ENCODE measurements around the gene GALNT2.
A peak's percentile ranks its signal among the peaks of the same experiment; 100 is the strongest.

The GALNT2 gene

DNA sequence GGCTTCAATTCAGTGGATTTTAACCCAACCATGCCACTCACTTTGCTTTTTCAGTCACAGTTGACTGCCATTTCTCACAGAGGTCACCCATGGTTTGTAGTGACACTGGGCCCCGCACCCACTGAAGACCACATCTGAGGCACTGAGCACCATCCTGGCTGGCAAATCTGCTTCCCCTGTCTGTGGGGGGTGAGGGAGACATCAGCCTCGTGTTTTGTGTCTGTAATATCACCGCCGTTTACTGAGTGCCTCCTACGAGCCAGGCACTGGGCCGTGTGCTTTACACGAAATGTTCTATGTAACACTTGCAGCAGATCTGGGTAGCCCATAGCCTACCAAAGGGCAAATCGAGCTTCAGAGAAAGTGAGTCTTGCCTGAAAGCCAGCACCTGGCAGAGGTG lies 197.3 kb downstream of the GALNT2 start:
- peaks cover 24% of the 10 kb centered on the region for H3K36me3 ChIP-seq (replicated peaks)
- in situ Hi-C loops (cut with HindIII; ENCODE audit: low pct_ligation_motif_present, low sequenced_read_pairs), result no loop called here
- H3K27ac ChIP-seq, result no peak overlapping the region
- H3K4me3 ChIP-seq (ENCODE audit: low read depth, low read length), result no peak overlapping the region
- TF ChIP-seq, protein P1, sequence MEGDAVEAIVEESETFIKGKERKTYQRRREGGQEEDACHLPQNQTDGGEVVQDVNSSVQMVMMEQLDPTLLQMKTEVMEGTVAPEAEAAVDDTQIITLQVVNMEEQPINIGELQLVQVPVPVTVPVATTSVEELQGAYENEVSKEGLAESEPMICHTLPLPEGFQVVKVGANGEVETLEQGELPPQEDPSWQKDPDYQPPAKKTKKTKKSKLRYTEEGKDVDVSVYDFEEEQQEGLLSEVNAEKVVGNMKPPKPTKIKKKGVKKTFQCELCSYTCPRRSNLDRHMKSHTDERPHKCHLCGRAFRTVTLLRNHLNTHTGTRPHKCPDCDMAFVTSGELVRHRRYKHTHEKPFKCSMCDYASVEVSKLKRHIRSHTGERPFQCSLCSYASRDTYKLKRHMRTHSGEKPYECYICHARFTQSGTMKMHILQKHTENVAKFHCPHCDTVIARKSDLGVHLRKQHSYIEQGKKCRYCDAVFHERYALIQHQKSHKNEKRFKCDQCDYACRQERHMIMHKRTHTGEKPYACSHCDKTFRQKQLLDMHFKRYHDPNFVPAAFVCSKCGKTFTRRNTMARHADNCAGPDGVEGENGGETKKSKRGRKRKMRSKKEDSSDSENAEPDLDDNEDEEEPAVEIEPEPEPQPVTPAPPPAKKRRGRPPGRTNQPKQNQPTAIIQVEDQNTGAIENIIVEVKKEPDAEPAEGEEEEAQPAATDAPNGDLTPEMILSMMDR (IDR thresholded peaks at IDR 0.05; ENCODE audit: low read depth, low read length, missing control alignments), result no peak
- DNase-seq, result no peak
- no peaks in the 10 kb centered on the region for H3K27me3 ChIP-seq (replicated peaks)

DNA sequence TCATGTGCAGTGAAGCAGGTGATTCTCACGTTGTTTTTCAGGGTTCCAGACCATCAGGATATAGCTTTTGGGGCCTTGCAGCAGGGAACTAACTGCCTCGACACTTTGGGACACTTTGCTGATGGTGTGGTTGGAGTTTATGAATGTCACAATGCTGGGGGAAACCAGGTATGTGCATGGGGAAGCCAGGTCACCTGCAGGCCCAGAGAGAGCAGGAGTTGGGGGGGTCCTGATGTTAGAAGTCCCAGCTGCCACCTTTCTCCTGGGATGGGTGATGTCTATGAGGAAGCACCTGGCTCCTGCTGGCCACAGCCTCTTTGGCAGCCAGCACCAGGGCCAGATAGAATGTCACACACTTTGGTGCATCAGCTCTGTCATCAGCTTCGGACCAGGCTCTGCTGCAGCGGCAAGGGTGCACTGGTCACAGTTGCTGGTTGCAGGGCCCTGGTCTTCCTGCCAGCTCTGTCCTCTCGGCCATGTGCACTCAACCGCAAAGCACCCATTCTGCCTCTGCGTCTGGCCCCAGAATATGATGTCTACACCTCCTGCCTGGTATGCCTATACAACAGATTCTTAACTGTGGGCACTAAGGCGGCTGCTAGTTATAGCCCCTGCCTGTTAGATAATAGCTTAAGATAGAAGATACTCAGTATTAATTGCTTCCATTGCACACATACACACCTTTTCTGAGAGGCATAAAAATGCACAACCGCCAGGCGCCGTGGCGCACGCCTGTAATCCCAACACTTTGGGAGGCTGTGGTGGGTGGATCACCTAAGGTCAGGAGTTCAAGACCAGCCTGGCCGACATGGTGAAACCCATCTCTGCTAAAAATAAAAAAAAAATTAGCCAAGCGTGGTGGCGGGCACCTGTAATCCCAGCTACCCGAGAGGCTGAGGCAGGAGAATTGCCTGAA lies 198.4 kb downstream of the GALNT2 start:
- in situ Hi-C loops (cut with HindIII; ENCODE audit: low pct_ligation_motif_present, low sequenced_read_pairs), result no loop called here
- H3K36me3 ChIP-seq (replicated peaks), result peaks cover 24% of the 10 kb centered on the region

DNA sequence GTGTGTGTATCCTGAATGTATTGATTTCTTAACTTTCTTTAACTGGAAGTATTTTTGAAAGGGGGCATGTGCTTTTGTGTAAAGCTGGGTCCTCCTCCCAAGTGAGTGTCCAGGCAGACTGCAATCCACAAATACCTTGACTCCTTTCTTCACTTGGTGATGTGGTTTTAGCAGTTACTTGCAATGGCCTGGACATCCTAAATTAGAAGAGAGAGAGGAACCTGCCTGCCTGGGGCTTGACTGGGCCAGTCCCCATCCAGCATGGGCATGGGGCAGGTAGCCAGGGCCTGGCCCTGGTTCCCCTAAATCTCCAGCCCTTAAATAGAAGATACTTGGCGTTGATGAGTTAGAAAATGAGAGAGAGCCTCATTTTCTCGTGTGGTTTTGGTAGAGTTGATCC lies 199.4 kb downstream of the GALNT2 start:
- no peak for DNase-seq
- in situ Hi-C loops (cut with HindIII; ENCODE audit: low pct_ligation_motif_present, low sequenced_read_pairs), result no loop called here

More for the DNA sequence above, 198.4 kb downstream of the GALNT2 start:
- H3K27ac ChIP-seq, result no peak overlapping the region
- no peak for DNase-seq
- H3K27me3 ChIP-seq (replicated peaks), result no peaks in the 10 kb centered on the region
- TF ChIP-seq, protein P1 (IDR thresholded peaks at IDR 0.05; ENCODE audit: low read depth, low read length, missing control alignments), result no peak
- no peak overlapping the region for H3K4me3 ChIP-seq (ENCODE audit: low read depth, low read length)

DNA sequence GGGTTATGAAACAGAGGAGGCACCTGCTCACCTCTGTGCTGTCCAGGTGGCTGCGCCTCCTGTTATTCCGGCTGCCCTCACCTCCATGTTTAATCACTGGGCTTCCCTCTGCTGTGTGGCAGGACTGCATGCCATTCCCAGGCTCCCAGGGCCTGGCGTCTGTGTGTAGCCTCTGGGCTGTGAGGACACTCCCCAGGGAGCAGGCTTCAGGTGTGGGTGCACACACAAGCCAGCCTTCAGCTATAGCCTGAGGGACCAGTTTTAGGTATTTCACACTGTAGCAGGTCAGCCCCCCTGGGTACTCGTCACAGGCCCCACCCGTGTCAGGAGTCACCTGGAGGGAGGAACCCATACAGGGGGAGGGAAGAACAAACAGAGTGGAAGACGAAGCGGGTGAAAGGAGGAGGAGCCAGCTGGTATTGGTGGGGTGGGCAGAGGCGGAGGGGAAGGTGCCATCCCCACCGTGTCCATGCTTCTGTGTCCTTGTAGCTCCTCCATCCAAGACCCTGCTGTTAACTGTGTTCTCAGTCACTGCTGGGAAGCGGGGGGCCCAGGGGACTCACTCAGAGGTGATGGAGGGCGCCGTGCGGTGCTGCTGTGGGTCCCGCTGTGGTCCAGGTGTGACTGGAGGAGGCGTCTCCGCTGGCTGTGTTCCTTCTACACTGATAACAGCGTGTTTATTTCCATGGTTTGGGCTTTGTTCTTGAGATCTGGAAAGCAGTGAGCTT lies 200.5 kb downstream of the GALNT2 start:
- TF ChIP-seq, protein P1 (IDR thresholded peaks at IDR 0.05; ENCODE audit: low read depth, low read length, missing control alignments), result no peak
- H3K36me3 ChIP-seq (replicated peaks), result peaks cover 29% of the 10 kb centered on the region
- H3K27ac ChIP-seq, result no peak overlapping the region
- in situ Hi-C loops (cut with HindIII; ENCODE audit: low pct_ligation_motif_present, low sequenced_read_pairs), result no loop called here
- H3K4me3 ChIP-seq (ENCODE audit: low read depth, low read length), result no peak overlapping the region
- H3K27me3 ChIP-seq (replicated peaks), result no peaks in the 10 kb centered on the region
- DNase-seq, result no peak

More for the DNA sequence above, 199.4 kb downstream of the GALNT2 start:
- Histone ChIP-seq H3K27me3 (replicated peaks) (no peaks in the 10 kb centered on the region), H3K36me3 (replicated peaks) (peaks cover 28% of the 10 kb centered on the region), H3K27ac (no peak overlapping the region), H3K4me3 (ENCODE audit: low read depth, low read length) (no peak overlapping the region)
- TF ChIP-seq, protein P1 (IDR thresholded peaks at IDR 0.05; ENCODE audit: low read depth, low read length, missing control alignments), result no peak

DNA sequence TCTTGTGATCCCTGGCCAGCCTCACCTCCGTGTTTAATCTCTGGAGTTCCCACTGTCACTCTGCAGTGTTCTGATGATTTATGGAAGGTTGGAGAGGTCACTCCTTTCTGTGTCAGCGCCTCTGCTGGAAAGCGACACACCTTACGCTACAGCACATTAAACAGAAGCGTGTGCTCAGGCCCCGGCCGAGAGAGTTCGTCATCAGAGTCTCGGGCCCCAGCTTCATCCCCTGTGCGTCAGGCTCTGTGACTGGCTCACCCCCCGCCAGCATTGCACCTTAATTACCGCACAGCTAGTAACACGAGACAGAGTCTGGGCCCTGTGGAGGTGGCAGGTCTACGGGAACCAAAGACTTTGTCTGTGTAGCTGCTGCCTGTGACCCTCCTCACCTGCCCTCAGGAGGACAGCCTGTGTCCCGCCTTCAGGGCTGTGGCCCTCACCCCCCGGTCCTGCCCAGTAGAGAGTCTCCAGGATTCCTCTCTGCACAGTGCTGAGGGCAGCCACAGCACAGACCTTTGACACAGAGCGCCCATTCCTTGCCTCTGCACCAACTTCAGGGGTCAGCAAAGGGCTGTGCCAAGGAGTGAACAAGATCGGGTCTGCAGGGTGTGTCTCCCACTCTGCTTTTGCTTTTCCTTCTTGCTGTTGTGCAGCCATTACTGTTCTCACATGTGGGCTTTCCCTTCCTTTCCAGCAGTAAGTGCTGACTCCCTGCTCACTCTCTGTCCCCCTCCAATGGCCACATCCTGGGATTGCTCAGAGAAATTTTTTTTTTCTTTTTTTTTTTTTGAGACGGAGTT lies 201.5 kb downstream of the GALNT2 start:
- H3K36me3 ChIP-seq (replicated peaks), result peaks cover 20% of the 10 kb centered on the region
- H3K4me3 ChIP-seq (ENCODE audit: low read depth, low read length), result no peak overlapping the region
- no peaks in the 10 kb centered on the region for H3K27me3 ChIP-seq (replicated peaks)
- in situ Hi-C loops (cut with HindIII; ENCODE audit: low pct_ligation_motif_present, low sequenced_read_pairs), result no loop called here
- H3K27ac ChIP-seq, result no peak overlapping the region
- TF ChIP-seq, protein P1 (IDR thresholded peaks at IDR 0.05; ENCODE audit: low read depth, low read length, missing control alignments), result peak; percentile 87
- DNase-seq, result peak; percentile 59
